Loucy (cell line): ENCODE results near the gene DCDC2.

Source experiments
- EZH2phosphoT487 ChIP-seq: fragments of 200-600 bp; IDR thresholded peaks from 2 replicates; pipeline ENCODE4 v1.6.1; 2018; ENCODE audit warnings: antibody characterized with exemption, mild to moderate bottlenecking, moderate library complexity, borderline replicate concordance
- TF ChIP-seq, protein P1 (sequence below): fragments of 200-600 bp; sonication (generic); conservative IDR thresholded peaks from 2 replicates; pipeline ENCODE4 v1.5.1; 2014; ENCODE audit warnings: mild to moderate bottlenecking, antibody characterized with exemption, low read length

DNA sequence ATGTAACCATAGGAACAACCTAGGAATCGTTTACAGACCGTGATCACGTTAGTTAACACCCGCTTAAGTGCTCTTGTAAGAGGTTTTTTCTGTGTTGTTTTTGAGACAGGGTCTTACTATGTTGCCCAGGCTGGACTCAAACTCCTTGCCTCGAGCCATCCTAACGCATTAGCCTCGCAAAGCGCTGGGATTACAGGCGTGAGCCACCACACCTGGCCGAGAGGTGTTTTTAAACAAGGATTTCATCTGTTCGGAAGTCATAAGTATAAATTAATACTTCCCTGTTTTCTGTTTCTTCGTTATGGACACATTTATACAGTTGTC is 45.6 kb upstream of the DCDC2 start:
- TF ChIP-seq, protein P1, sequence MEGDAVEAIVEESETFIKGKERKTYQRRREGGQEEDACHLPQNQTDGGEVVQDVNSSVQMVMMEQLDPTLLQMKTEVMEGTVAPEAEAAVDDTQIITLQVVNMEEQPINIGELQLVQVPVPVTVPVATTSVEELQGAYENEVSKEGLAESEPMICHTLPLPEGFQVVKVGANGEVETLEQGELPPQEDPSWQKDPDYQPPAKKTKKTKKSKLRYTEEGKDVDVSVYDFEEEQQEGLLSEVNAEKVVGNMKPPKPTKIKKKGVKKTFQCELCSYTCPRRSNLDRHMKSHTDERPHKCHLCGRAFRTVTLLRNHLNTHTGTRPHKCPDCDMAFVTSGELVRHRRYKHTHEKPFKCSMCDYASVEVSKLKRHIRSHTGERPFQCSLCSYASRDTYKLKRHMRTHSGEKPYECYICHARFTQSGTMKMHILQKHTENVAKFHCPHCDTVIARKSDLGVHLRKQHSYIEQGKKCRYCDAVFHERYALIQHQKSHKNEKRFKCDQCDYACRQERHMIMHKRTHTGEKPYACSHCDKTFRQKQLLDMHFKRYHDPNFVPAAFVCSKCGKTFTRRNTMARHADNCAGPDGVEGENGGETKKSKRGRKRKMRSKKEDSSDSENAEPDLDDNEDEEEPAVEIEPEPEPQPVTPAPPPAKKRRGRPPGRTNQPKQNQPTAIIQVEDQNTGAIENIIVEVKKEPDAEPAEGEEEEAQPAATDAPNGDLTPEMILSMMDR, result no peak
- TF ChIP-seq EZH2phosphoT487, result no peak
